ENCODE data around the gene GNG14.

- TF ChIP-seq CTCF (conservative IDR thresholded peaks at IDR 0.05; ENCODE audit: low read length), result no peak
- TF ChIP-seq EZH2phosphoT487 (IDR thresholded peaks at IDR 0.05; ENCODE audit: borderline replicate concordance), result no peak
Observed at GRCh38 chr19:12670159-12670928, 17.5 kb upstream of the GNG14 start.
